CD4-positive, alpha-beta T cell treated with Interleukin-1 beta for 1 hour (primary cell): ENCODE results near the gene NSUN3.

ENCODE experiments used
- DNase-seq, 2 donors: peaks; one replicate each; pipeline ENCODE4 v3.0.0-alpha.2; 2020 to 2022

NSUN3 gene

GRCh38 chr3:94132777-94133176, 69.9 kb downstream of the NSUN3 start:
- DNase-seq: no peak

GRCh38 chr3:94136133-94136532, 73.3 kb downstream of the NSUN3 start:
- no peak for DNase-seq

- no peak for DNase-seq
Observed at GRCh38 chr3:94137377-94137776, 74.5 kb downstream of the NSUN3 start.

- DNase-seq: no peak
Observed at GRCh38 chr3:94146455-94146854, 83.6 kb downstream of the NSUN3 start.

GRCh38 chr3:94147012-94147411, 84.2 kb downstream of the NSUN3 start:
- DNase-seq: no peak

- DNase-seq: no peak
Observed at GRCh38 chr3:94150113-94150512, 87.3 kb downstream of the NSUN3 start.

GRCh38 chr3:94156626-94157025, 93.8 kb downstream of the NSUN3 start:
- DNase-seq: no peak

GRCh38 chr3:94158512-94158911, 95.7 kb downstream of the NSUN3 start:
- no peak for DNase-seq

GRCh38 chr3:94159062-94159828, 96.4 kb downstream of the NSUN3 start:
- DNase-seq: no peak

GRCh38 chr3:94162700-94163099, 99.8 kb downstream of the NSUN3 start:
- no peak for DNase-seq

- DNase-seq: no peak
Observed at GRCh38 chr3:94167346-94167745, 104.5 kb downstream of the NSUN3 start.

GRCh38 chr3:94167796-94168195, 104.9 kb downstream of the NSUN3 start:
- no peak for DNase-seq

GRCh38 chr3:94171954-94172353, 109.1 kb downstream of the NSUN3 start:
- DNase-seq: no peak

- no peak for DNase-seq
Observed at GRCh38 chr3:94172695-94173310, 109.9 kb downstream of the NSUN3 start.

- DNase-seq: no peak
Observed at GRCh38 chr3:94173673-94174434, 111.0 kb downstream of the NSUN3 start.

- no peak for DNase-seq
Observed at GRCh38 chr3:94175677-94176076, 112.8 kb downstream of the NSUN3 start.

- DNase-seq: no peak
Observed at GRCh38 chr3:94176988-94177745, 114.3 kb downstream of the NSUN3 start.
